Esophagus (tissue), 2 donors: ENCODE data around the gene WASF2. TPM values are rescaled to one million over a fixed set of nuclear protein-coding genes. Genes with fewer than 3 reads are reported as not detected.
A peak's percentile ranks its signal among the peaks of the same experiment; 100 is the strongest.

Experiments
- H3K27ac ChIP-seq, 2 donors: one replicate each; pipeline ENCODE4 v1.5.1; 2013; ENCODE audit warnings: low read depth in 2 of 2, mild to moderate bottlenecking in 2 of 2, inconsistent platforms in 1 of 2, low read length in 1 of 2, moderate library complexity in 1 of 2
- H3K27me3 ChIP-seq, 2 donors: one replicate each; pipeline ENCODE4 v1.6.1; 2013; ENCODE audit warnings: low read length in 2 of 2, control low read depth in 1 of 2, mild to moderate bottlenecking in 1 of 2; ENCODE audit not compliant: insufficient read depth in 2 of 2, control insufficient read depth in 1 of 2
- H3K36me3 ChIP-seq, 2 donors: one replicate each; pipeline ENCODE4 v1.6.1; 2013; ENCODE audit warnings: low read length in 1 of 2; ENCODE audit not compliant: control insufficient read depth in 2 of 2, insufficient read depth in 2 of 2
- H3K4me1 ChIP-seq, 2 donors: one replicate each; pipeline ENCODE4 v1.6.1; 2013; ENCODE audit warnings: low read length in 1 of 2; ENCODE audit not compliant: control insufficient read depth in 2 of 2, insufficient read depth in 2 of 2
- H3K4me3 ChIP-seq, 2 donors: one replicate each; pipeline ENCODE4 v1.5.1; 2013; ENCODE audit warnings: low read length in 2 of 2, mild to moderate bottlenecking in 2 of 2, low read depth in 1 of 2, moderate library complexity in 1 of 2
- H3K9me3 ChIP-seq, 2 donors: one replicate each; pipeline ENCODE4 v1.6.1; 2013; ENCODE audit warnings: mild to moderate bottlenecking in 2 of 2, low read depth in 1 of 2, low read length in 1 of 2, moderate library complexity in 1 of 2; ENCODE audit not compliant: control insufficient read depth in 2 of 2, insufficient read depth in 1 of 2
- WGBS, 2 donors: extraction: QIAGEN DNeasy Blood & Tissue Kit; methylation state at CpG; one replicate each; pipeline ENCODE4 v1.1.7; 2013; 5-methylcytosine and 5-hydroxymethylcytosine counted together
- polyA plus RNA-seq, 2 donors: library from polyadenylated mRNA; stranded (reverse); fragments of 200-250 nt; gene quantifications; one replicate each; pipeline ENCODE4 v1.2.3, GENCODE V29; 2013
- donor health status: healthy with polysubstance abuse.
- donor health status: Bipolar disorder and iron deficiency.

The WASF2 gene
- polyA plus RNA-seq, 2 donors = 47.8 TPM

- Histone ChIP-seq H3K36me3 (peaks cover 14% of the 10 kb centered on the region in 2 donors), H3K4me1 (peaks cover 12 to 28% of the 10 kb centered on the region in 2 donors), H3K9me3 (no peaks in the 10 kb centered on the region), H3K27ac (peak overlapping the region; percentile 82 to 97), H3K27me3 (no peaks in the 10 kb centered on the region), H3K4me3 (no peak overlapping the region)
- WGBS, 2 donors = 21 to 34% methylated on average over 24 of the region's 24 CpGs
These were observed 86.8 kb downstream of the WASF2 start for GRCh38 chr1:27403065-27403726.

- H3K4me1 ChIP-seq = peaks cover 9 to 24% of the 10 kb centered on the region in 2 donors
- no peaks in the 10 kb centered on the region for H3K9me3 ChIP-seq
- no peaks in the 10 kb centered on the region for H3K27me3 ChIP-seq
- 27 to 33% methylated on average over 8 of the region's 8 CpGs for WGBS, 2 donors
- peaks cover 6% of the 10 kb centered on the region in 2 donors for H3K36me3 ChIP-seq
- H3K4me3 ChIP-seq = no peak overlapping the region
- peak overlapping the region; percentile 82 to 97 for H3K27ac ChIP-seq
These were observed 87.6 kb downstream of the WASF2 start for GRCh38 chr1:27402349-27402754.

- no peaks in the 10 kb centered on the region for H3K27me3 ChIP-seq
- 79 to 87% methylated on average over 5 of the region's 5 CpGs for WGBS, 2 donors
- peaks cover 0 to under 1% of the 10 kb centered on the region in 2 donors for H3K36me3 ChIP-seq
- no peak overlapping the region for H3K4me3 ChIP-seq
- H3K9me3 ChIP-seq = no peaks in the 10 kb centered on the region
- no peak overlapping the region for H3K27ac ChIP-seq
- H3K4me1 ChIP-seq = peaks cover 9 to 23% of the 10 kb centered on the region in 2 donors
These were observed 89.0 kb downstream of the WASF2 start for GRCh38 chr1:27400963-27401341.

GRCh38 chr1:27400082-27400962, 89.6 kb downstream of the WASF2 start:
- H3K27ac ChIP-seq = peak overlapping the region in 1 of 2 donors; percentile 13
- H3K27me3 ChIP-seq = no peaks in the 10 kb centered on the region
- no peaks in the 10 kb centered on the region for H3K9me3 ChIP-seq
- H3K4me1 ChIP-seq = peaks cover 9 to 23% of the 10 kb centered on the region in 2 donors
- H3K36me3 ChIP-seq = no peaks in the 10 kb centered on the region
- no peak overlapping the region for H3K4me3 ChIP-seq
- WGBS, 2 donors = 48% methylated on average over 13 of the region's 13 CpGs

GRCh38 chr1:27399251-27400025, 90.5 kb downstream of the WASF2 start:
- H3K36me3 ChIP-seq = no peaks in the 10 kb centered on the region
- H3K27ac ChIP-seq = no peak overlapping the region
- 56 to 62% methylated on average over 19 of the region's 19 CpGs for WGBS, 2 donors
- H3K9me3 ChIP-seq = no peaks in the 10 kb centered on the region
- H3K27me3 ChIP-seq = no peaks in the 10 kb centered on the region
- H3K4me1 ChIP-seq = peaks cover 9 to 23% of the 10 kb centered on the region in 2 donors
- no peak overlapping the region for H3K4me3 ChIP-seq

GRCh38 chr1:27398405-27399149, 91.4 kb downstream of the WASF2 start:
- no peaks in the 10 kb centered on the region for H3K36me3 ChIP-seq
- no peak overlapping the region for H3K27ac ChIP-seq
- H3K27me3 ChIP-seq = no peaks in the 10 kb centered on the region
- 71 to 78% methylated on average over 4 of the region's 4 CpGs for WGBS, 2 donors
- peaks cover 9 to 19% of the 10 kb centered on the region in 2 donors for H3K4me1 ChIP-seq
- H3K9me3 ChIP-seq = no peaks in the 10 kb centered on the region
- H3K4me3 ChIP-seq = no peak overlapping the region

GRCh38 chr1:27397749-27398148, 92.2 kb downstream of the WASF2 start:
- no peak overlapping the region for H3K27ac ChIP-seq
- H3K9me3 ChIP-seq = no peaks in the 10 kb centered on the region
- peaks cover 5 to 11% of the 10 kb centered on the region in 2 donors for H3K4me1 ChIP-seq
- 68 to 70% methylated on average over 7 of the region's 7 CpGs for WGBS, 2 donors
- H3K4me3 ChIP-seq = no peak overlapping the region
- H3K36me3 ChIP-seq = no peaks in the 10 kb centered on the region
- no peaks in the 10 kb centered on the region for H3K27me3 ChIP-seq

- Histone ChIP-seq H3K9me3 (no peaks in the 10 kb centered on the region), H3K4me1 (peaks cover under 1 to 9% of the 10 kb centered on the region in 2 donors)
- WGBS, 2 donors = 61 to 64% methylated on average over 3 of the region's 3 CpGs
These were observed 92.9 kb downstream of the WASF2 start for GRCh38 chr1:27397110-27397509.

More at GRCh38 chr1:27397110-27397509, 92.9 kb downstream of the WASF2 start:
- Histone ChIP-seq H3K27ac (no peak overlapping the region), H3K27me3 (no peaks in the 10 kb centered on the region), H3K36me3 (no peaks in the 10 kb centered on the region), H3K4me3 (no peak overlapping the region)
